Measurements from ENCODE around the gene CAPZA1. TPM values are rescaled to one million over a fixed set of nuclear protein-coding genes. Genes with fewer than 3 reads are reported as not detected.
A peak's percentile ranks its signal among the peaks of the same experiment; 100 is the strongest.

The CAPZA1 gene
- total RNA-seq, 1 donor = 299 TPM

DNA sequence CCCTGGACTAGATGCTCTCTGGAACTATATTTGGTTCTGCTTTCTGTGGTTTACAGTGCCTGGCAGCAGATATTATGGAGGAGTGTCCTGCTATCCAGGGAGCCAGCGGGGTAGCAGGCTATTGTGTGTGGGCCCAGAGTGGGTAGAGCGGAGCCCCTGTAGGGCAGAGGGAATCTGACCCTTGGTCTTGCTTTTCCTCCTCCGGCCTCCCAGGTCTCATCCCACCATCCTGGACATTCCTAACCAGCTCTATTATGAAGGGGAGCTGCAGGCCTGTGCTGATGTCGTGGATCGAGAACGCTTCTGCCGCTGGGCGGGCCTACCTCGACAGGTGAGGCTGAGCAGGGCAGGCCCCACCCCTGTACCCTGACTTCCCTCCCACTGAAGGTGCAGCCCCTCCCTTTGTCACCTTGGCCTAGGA lies 78.2 kb downstream of the CAPZA1 start:
- TF ChIP-seq, protein P1, sequence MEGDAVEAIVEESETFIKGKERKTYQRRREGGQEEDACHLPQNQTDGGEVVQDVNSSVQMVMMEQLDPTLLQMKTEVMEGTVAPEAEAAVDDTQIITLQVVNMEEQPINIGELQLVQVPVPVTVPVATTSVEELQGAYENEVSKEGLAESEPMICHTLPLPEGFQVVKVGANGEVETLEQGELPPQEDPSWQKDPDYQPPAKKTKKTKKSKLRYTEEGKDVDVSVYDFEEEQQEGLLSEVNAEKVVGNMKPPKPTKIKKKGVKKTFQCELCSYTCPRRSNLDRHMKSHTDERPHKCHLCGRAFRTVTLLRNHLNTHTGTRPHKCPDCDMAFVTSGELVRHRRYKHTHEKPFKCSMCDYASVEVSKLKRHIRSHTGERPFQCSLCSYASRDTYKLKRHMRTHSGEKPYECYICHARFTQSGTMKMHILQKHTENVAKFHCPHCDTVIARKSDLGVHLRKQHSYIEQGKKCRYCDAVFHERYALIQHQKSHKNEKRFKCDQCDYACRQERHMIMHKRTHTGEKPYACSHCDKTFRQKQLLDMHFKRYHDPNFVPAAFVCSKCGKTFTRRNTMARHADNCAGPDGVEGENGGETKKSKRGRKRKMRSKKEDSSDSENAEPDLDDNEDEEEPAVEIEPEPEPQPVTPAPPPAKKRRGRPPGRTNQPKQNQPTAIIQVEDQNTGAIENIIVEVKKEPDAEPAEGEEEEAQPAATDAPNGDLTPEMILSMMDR (IDR thresholded peaks at IDR 0.05; ENCODE audit: insufficient read depth, low read depth, low read length) = no peak
- DNase-seq (ENCODE audit: low read depth) = no peak
- no peak overlapping the region for H3K4me3 ChIP-seq (ENCODE audit: low read depth, low read length)

DNA sequence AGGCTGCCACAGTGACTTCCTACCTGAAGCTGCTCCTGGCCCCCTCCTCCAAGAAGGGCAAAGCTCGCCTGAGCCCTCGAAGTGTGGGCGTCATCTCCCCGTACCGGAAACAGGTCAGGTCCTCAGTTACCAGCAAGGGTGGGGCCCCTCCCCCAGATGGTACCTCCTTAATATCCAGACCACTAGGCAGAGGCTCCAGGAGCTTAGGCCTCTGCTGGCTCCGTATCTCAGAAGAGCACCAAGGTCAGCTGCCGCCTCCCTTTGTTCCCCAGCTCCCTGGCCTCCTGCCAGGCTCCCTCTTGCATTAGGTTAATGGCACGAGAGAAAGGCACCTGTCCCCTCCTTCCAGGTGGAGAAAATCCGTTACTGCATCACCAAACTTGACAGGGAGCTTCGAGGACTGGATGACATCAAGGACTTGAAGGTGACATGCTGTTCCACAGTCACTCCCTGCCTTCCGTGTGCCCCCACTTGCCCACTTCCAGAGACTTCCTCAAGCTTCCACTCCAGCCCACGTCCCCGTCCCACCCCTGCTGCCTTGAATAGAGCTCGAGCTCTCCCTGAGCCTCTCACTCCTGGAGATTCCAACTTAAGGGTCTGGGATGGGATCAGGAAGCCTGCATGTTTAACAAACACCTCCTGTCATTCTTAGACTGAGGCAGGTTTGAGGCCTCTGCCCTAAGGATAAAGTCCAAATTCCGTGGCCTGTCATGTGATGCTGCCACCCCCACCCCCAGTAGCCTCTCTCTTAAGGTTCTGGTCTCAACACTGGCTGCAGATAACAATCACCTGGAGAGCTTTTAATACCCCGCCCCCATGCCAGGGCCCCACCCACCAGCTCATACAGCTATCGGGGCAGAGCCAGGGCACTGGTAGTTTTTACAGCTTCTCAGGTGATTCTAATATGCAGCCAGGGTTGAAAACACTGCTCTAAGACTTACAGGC lies 79.0 kb downstream of the CAPZA1 start:
- DNase-seq (ENCODE audit: low read depth) = no peak
- TF ChIP-seq, protein P1 (IDR thresholded peaks at IDR 0.05; ENCODE audit: insufficient read depth, low read depth, low read length) = no peak
- H3K4me3 ChIP-seq (ENCODE audit: low read depth, low read length) = no peak overlapping the region

DNA sequence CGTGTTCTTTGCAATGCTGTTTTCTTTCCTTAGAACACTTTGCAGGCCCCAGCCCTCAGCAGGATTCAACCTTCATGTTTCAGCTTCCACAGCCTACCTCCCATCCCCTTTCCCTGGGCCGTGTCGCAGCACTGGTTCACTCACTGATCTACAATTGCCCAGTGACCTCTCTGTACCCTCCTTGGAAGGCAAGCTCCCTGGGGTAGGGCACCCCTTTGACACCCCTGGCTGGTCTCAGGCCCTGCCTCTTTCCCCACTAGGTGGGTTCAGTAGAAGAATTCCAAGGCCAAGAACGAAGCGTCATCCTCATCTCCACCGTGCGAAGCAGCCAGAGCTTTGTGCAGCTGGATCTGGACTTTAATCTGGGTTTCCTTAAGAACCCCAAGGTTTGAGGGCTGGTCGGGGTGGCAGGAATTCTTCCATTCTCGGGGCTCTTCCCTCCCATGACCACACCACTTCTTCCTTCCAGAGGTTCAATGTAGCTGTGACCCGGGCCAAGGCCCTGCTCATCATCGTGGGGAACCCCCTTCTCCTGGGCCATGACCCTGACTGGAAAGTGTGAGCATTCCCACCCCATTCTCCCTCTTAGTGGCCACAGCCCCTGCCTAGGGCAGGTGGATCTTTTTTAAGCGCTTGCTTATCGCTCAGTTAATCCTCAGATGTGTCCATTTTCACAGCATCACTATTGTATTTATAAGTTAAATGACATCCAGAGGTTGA lies 80.0 kb downstream of the CAPZA1 start:
- DNase-seq (ENCODE audit: low read depth) = no peak
- TF ChIP-seq, protein P1 (IDR thresholded peaks at IDR 0.05; ENCODE audit: insufficient read depth, low read depth, low read length) = no peak
- no peak overlapping the region for H3K4me3 ChIP-seq (ENCODE audit: low read depth, low read length)

DNA sequence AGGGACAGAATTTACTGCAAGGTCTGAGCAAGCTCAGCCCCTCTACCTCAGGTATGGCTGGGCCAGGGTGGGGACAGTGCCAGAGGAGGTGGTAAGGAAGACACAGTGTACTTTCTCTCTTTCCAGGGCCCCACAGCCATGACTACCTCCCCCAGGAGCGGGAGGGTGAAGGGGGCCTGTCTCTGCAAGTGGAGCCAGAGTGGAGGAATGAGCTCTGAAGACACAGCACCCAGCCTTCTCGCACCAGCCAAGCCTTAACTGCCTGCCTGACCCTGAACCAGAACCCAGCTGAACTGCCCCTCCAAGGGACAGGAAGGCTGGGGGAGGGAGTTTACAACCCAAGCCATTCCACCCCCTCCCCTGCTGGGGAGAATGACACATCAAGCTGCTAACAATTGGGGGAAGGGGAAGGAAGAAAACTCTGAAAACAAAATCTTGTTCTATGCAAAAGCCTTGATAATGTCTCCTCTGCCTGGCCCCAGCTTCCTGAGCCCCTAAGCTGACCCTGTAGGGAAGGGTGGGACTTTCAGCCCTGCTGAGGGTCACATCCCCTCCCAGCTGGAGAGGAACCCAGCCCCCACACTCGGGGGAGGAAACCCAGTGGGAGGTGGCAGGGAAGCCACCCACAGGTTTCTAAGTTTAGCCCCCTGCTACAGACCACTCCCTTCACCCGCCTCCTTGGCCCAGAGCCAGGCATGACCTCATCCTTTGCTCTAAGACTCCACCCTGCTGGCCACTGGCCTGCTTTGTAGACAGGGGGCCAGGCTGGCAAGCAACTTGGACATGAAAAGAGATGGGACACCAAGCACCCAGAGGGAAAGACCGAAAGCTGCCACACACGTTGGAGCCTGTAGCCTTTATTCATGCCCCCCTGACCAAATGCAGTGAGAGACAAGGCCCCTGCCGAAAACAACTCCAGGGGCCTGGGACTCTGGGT lies 80.9 kb downstream of the CAPZA1 start:
- no peak overlapping the region for H3K4me3 ChIP-seq (ENCODE audit: low read depth, low read length)
- DNase-seq (ENCODE audit: low read depth) = peak; percentile 97
- TF ChIP-seq, protein P1 (IDR thresholded peaks at IDR 0.05; ENCODE audit: insufficient read depth, low read depth, low read length) = peak; percentile 17

DNA sequence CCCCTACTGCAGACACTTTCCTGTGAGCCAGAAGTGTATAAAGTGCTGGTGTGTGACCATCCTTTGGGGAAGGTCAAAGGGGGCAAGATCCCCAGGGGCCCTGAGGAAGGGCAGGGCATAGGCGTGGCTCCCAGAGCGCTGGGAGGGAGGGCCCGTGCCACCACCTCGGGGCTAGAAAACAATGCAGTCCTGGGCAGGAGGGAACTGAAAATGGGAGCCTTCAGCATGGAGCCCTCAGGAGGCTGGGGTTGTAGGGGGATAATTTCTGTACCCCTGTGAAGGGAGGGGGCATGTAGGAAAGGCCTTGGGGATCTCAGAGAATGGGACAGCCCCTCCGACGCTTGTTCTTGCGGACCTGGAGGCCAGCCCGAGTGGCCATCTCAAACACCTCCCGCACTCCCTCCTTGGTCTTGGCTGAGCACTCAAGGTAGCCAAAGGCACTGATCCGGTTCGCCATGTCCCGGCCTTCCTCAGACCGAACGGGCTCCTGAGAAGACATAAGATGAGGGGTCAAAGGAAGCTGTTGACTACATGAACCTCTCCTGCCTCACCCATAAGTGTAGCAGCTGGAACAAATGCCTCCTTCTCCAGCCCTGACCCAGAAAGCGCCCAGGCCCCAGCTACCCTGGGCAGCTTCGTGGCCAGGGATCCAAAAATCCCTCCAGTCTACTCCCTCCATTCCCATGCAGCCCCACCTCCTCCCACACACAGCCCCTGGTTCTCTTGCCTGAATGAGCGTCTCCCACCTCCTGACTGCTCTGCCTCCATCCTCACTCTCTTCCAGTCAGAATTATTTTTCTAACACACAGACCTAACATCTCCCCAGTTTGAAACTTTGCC lies 81.8 kb downstream of the CAPZA1 start:
- no peak overlapping the region for H3K4me3 ChIP-seq (ENCODE audit: low read depth, low read length)
- DNase-seq (ENCODE audit: low read depth) = no peak
- TF ChIP-seq, protein P1 (IDR thresholded peaks at IDR 0.05; ENCODE audit: insufficient read depth, low read depth, low read length) = no peak
